ENCODE data around the gene OR1L8. TPM values are rescaled to one million over a fixed set of nuclear protein-coding genes. Genes with fewer than 3 reads are reported as not detected.

OR1L8 gene
- total RNA-seq, 1 donor from 2014 or later, result not detected

- ATAC-seq, result no peak
- no peaks in the 10 kb centered on the region for H3K27me3 ChIP-seq
- TF ChIP-seq CTCF (IDR thresholded peaks at IDR 0.05), result no peak
- H3K4me3 ChIP-seq, result no peak within 1 kb of the TSS
- H3K27ac ChIP-seq, result no peak within 1 kb of the TSS
- no peaks in the 10 kb centered on the region for H3K4me1 ChIP-seq
- intact Hi-C loops (cut with DNase I), result no loop called here
- H3K9me3 ChIP-seq, result no peaks in the 10 kb centered on the region
- H3K36me3 ChIP-seq, result no peaks in the 10 kb centered on the region
- no peak for DNase-seq
Measured at GRCh38 chr9:122527193-122527592, 56.0 kb downstream of the OR1L8 start, which contains the start of gene OR1N1. OR1N1 (minus strand) TSS chr9:122527293; CDS start chr9:122527293, 0 bp downstream.

GRCh38 chr9:122526602-122527001 is 56.6 kb downstream of the OR1L8 start:
- DNase-seq, result no peak
- Histone ChIP-seq H3K36me3 (no peaks in the 10 kb centered on the region), H3K27me3 (no peaks in the 10 kb centered on the region), H3K4me1 (no peaks in the 10 kb centered on the region), H3K9me3 (no peaks in the 10 kb centered on the region), H3K27ac (no peak overlapping the region), H3K4me3 (no peak overlapping the region)
- intact Hi-C loops (cut with DNase I), result no loop called here
- no peak for TF ChIP-seq CTCF (IDR thresholded peaks at IDR 0.05)
- ATAC-seq, result no peak

- no peak overlapping the region for H3K27ac ChIP-seq
- no peaks in the 10 kb centered on the region for H3K36me3 ChIP-seq
- no peak for ATAC-seq
- H3K4me3 ChIP-seq, result no peak overlapping the region
- H3K9me3 ChIP-seq, result no peaks in the 10 kb centered on the region
- no peak for DNase-seq
- intact Hi-C loops (cut with DNase I), result no loop called here
- no peak for TF ChIP-seq CTCF (IDR thresholded peaks at IDR 0.05)
- H3K27me3 ChIP-seq, result no peaks in the 10 kb centered on the region
- H3K4me1 ChIP-seq, result no peaks in the 10 kb centered on the region
Measured at GRCh38 chr9:122519376-122519775, 63.8 kb downstream of the OR1L8 start.

GRCh38 chr9:122518841-122519240 is 64.3 kb downstream of the OR1L8 start, which contains the start of gene OR1J4:
OR1J4 (plus strand) TSS chr9:122519141; CDS start chr9:122519141, 0 bp downstream.
- Histone ChIP-seq H3K36me3 (no peaks in the 10 kb centered on the region), H3K9me3 (no peaks in the 10 kb centered on the region), H3K4me3 (no peak within 1 kb of the TSS), H3K27me3 (no peaks in the 10 kb centered on the region), H3K4me1 (no peaks in the 10 kb centered on the region), H3K27ac (no peak within 1 kb of the TSS)
- no peak for ATAC-seq
- DNase-seq, result no peak
- intact Hi-C loops (cut with DNase I), result no loop called here
- no peak for TF ChIP-seq CTCF (IDR thresholded peaks at IDR 0.05)

GRCh38 chr9:122518226-122518625 is 65.0 kb downstream of the OR1L8 start:
- H3K27ac ChIP-seq, result no peak overlapping the region
- ATAC-seq, result no peak
- H3K4me1 ChIP-seq, result no peaks in the 10 kb centered on the region
- no peak overlapping the region for H3K4me3 ChIP-seq
- no peak for TF ChIP-seq CTCF (IDR thresholded peaks at IDR 0.05)
- no peaks in the 10 kb centered on the region for H3K9me3 ChIP-seq
- no peaks in the 10 kb centered on the region for H3K36me3 ChIP-seq
- intact Hi-C loops (cut with DNase I), result no loop called here
- no peak for DNase-seq
- H3K27me3 ChIP-seq, result no peaks in the 10 kb centered on the region

Other genes starting within 250 kb of the OR1L8 start
- gene PTGS1, start 212.4 kb downstream of the OR1L8 start, total RNA-seq, result 16.4 TPM
- gene OR1J1, start 105.5 kb downstream of the OR1L8 start, total RNA-seq, result not detected
- gene OR1J2, start 72.6 kb downstream of the OR1L8 start, total RNA-seq, result not detected
- gene OR1J4, start 64.2 kb downstream of the OR1L8 start, total RNA-seq, result not detected
- gene OR1N1, start 56.1 kb downstream of the OR1L8 start, total RNA-seq, result not detected
- gene OR1N2, start 30.3 kb downstream of the OR1L8 start, total RNA-seq, result not detected
- not detected for gene OR1Q1, start 31.4 kb upstream of the OR1L8 start, total RNA-seq
- gene OR1B1, start 74.2 kb upstream of the OR1L8 start, total RNA-seq, result not detected
- not detected for gene OR1L1, start 78.3 kb upstream of the OR1L8 start, total RNA-seq
- not detected for gene OR1L3, start 91.7 kb upstream of the OR1L8 start, total RNA-seq
- gene OR1L4, start 140.6 kb upstream of the OR1L8 start, total RNA-seq, result not detected
- gene OR1L6, start 158.9 kb upstream of the OR1L8 start, total RNA-seq, result not detected
- not detected for gene OR5C1, start 205.5 kb upstream of the OR1L8 start, total RNA-seq
- not detected for gene OR1K1, start 216.7 kb upstream of the OR1L8 start, total RNA-seq
- 24.2 TPM for gene PDCL, start 245.2 kb upstream of the OR1L8 start, total RNA-seq

Measured in upper lobe of right lung (tissue), 1 donor.